Measurements from ENCODE around the gene ARL15. TPM values are rescaled to one million over a fixed set of nuclear protein-coding genes. Genes with fewer than 3 reads are reported as not detected.

ARL15 gene
- total and polyA plus RNA-seq, 9 of the 15 experiments (the other 6 are each of a cell fraction or from before 2014, with no cell fraction given), result 18.5 to 80.4 (median 57.0) TPM

DNA sequence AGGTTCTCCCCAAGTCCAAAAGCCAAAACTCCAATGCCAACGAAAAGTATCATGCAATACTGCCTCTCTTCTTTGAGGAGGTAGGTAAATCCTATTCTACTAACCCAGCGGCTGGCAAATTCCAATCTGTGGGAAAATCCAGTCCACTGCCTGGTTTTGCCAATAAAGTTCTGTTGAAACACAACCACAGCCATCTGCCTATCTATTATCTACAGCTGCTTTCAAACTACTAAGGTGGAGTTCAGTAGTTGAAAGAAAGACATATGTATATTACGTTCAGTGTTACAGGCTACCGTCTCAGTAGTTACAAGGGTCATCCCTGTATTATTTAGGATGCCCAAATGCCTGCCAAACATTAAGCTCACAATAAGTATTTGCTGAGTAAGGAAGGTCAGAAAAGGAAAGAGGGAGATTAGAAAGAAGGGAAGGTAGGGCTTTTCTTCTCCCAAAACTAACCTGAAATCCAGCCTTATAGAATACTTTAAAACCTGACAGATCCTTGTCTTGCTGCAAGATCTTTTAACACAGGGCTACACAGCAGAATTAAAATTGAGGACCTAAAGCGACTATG is 16.2 kb downstream of the ARL15 start (continued):
- TF ChIP-seq, protein P1, sequence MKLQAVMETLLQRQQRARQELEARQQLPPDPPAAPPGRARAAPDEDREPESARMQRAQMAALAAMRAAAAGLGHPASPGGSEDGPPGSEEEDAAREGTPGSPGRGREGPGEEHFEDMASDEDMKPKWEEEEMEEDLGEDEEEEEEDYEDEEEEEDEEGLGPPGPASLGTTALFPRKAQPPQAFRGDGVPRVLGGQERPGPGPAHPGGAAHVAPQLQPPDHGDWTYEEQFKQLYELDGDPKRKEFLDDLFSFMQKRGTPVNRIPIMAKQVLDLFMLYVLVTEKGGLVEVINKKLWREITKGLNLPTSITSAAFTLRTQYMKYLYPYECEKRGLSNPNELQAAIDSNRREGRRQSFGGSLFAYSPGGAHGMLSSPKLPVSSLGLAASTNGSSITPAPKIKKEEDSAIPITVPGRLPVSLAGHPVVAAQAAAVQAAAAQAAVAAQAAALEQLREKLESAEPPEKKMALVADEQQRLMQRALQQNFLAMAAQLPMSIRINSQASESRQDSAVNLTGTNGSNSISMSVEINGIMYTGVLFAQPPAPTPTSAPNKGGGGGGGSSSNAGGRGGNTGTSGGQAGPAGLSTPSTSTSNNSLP (IDR thresholded peaks at IDR 0.05; ENCODE audit: borderline replicate concordance, low read depth, low read length), result no peak
- TF ChIP-seq NFYB (IDR thresholded peaks at IDR 0.05; ENCODE audit: extremely low read depth, insufficient read length) (no peak), NCOA6 (IDR thresholded peaks at IDR 0.05) (no peak), KLF10 (CRISPR knock-in tag; IDR thresholded peaks at IDR 0.05) (no peak), PHF20 (IDR thresholded peaks at IDR 0.05; ENCODE audit: partially characterized antibody) (no peak), ZNF354B (CRISPR knock-in tag; IDR thresholded peaks at IDR 0.05) (no peak), ZNF778 (CRISPR knock-in tag; IDR thresholded peaks at IDR 0.05) (no peak), ILK (tag; IDR thresholded peaks at IDR 0.05; ENCODE audit: borderline replicate concordance, low read depth) (no peak), C11orf30 (IDR thresholded peaks at IDR 0.05; ENCODE audit: low read depth) (peak; percentile 73), ZNF584 (CRISPR knock-in tag; IDR thresholded peaks at IDR 0.05; ENCODE audit: low read depth) (no peak), NELFE (IDR thresholded peaks at IDR 0.05; ENCODE audit: insufficient read depth, insufficient read length) (no peak), BRCA1 (IDR thresholded peaks at IDR 0.05) (no peak), BRCA1 (CRISPR knock-in tag; IDR thresholded peaks at IDR 0.05) (no peak), ZNF224 (CRISPR knock-in tag; IDR thresholded peaks at IDR 0.05) (no peak)
- TF ChIP-seq, protein P2, sequence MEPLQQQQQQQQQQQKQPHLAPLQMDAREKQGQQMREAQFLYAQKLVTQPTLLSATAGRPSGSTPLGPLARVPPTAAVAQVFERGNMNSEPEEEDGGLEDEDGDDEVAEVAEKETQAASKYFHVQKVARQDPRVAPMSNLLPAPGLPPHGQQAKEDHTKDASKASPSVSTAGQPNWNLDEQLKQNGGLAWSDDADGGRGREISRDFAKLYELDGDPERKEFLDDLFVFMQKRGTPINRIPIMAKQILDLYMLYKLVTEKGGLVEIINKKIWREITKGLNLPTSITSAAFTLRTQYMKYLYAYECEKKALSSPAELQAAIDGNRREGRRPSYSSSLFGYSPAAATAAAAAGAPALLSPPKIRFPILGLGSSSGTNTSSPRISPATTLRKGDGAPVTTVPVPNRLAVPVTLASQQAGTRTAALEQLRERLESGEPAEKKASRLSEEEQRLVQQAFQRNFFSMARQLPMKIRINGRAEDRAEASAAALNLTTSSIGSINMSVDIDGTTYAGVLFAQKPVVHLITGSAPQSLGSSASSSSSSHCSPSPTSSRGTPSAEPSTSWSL (CRISPR knock-in tag; IDR thresholded peaks at IDR 0.05; ENCODE audit: borderline replicate concordance), result no peak
- TF ChIP-seq, protein P3, sequence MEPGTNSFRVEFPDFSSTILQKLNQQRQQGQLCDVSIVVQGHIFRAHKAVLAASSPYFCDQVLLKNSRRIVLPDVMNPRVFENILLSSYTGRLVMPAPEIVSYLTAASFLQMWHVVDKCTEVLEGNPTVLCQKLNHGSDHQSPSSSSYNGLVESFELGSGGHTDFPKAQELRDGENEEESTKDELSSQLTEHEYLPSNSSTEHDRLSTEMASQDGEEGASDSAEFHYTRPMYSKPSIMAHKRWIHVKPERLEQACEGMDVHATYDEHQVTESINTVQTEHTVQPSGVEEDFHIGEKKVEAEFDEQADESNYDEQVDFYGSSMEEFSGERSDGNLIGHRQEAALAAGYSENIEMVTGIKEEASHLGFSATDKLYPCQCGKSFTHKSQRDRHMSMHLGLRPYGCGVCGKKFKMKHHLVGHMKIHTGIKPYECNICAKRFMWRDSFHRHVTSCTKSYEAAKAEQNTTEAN (CRISPR knock-in tag; IDR thresholded peaks at IDR 0.05), result no peak
- TF ChIP-seq, protein P4, sequence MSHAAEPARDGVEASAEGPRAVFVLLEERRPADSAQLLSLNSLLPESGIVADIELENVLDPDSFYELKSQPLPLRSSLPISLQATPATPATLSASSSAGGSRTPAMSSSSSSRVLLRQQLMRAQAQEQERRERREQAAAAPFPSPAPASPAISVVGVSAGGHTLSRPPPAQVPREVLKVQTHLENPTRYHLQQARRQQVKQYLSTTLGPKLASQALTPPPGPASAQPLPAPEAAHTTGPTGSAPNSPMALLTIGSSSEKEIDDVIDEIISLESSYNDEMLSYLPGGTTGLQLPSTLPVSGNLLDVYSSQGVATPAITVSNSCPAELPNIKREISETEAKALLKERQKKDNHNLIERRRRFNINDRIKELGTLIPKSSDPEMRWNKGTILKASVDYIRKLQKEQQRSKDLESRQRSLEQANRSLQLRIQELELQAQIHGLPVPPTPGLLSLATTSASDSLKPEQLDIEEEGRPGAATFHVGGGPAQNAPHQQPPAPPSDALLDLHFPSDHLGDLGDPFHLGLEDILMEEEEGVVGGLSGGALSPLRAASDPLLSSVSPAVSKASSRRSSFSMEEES (CRISPR knock-in tag; IDR thresholded peaks at IDR 0.05), result no peak
- TF ChIP-seq, protein P5, sequence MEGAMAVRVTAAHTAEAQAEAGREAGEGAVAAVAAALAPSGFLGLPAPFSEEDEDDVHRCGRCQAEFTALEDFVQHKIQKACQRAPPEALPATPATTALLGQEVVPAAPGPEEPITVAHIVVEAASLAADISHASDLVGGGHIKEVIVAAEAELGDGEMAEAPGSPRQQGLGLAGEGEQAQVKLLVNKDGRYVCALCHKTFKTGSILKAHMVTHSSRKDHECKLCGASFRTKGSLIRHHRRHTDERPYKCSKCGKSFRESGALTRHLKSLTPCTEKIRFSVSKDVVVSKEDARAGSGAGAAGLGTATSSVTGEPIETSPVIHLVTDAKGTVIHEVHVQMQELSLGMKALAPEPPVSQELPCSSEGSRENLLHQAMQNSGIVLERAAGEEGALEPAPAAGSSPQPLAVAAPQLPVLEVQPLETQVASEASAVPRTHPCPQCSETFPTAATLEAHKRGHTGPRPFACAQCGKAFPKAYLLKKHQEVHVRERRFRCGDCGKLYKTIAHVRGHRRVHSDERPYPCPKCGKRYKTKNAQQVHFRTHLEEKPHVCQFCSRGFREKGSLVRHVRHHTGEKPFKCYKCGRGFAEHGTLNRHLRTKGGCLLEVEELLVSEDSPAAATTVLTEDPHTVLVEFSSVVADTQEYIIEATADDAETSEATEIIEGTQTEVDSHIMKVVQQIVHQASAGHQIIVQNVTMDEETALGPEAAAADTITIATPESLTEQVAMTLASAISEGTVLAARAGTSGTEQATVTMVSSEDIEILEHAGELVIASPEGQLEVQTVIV (CRISPR knock-in tag; IDR thresholded peaks at IDR 0.05; ENCODE audit: borderline replicate concordance), result no peak
- TF ChIP-seq, protein P6, sequence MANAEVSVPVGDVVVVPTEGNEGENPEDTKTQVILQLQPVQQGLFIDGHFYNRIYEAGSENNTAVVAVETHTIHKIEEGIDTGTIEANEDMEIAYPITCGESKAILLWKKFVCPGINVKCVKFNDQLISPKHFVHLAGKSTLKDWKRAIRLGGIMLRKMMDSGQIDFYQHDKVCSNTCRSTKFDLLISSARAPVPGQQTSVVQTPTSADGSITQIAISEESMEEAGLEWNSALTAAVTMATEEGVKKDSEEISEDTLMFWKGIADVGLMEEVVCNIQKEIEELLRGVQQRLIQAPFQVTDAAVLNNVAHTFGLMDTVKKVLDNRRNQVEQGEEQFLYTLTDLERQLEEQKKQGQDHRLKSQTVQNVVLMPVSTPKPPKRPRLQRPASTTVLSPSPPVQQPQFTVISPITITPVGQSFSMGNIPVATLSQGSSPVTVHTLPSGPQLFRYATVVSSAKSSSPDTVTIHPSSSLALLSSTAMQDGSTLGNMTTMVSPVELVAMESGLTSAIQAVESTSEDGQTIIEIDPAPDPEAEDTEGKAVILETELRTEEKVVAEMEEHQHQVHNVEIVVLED (CRISPR knock-in tag; IDR thresholded peaks at IDR 0.05), result no peak

Data from K562 (cell line).